Epithelial cell of prostate (primary cell): ENCODE data around the gene FAAP20.

Experiments used
- DNase-seq: peaks from one replicate; pipeline ENCODE4 v3.0.0-alpha.2; 2011; ENCODE audit warnings: low read depth, low spot score
- H3K27ac ChIP-seq: fragments of 450-650 bp; 2 replicates; pipeline ENCODE4 v1.5.1; 2017; ENCODE audit warnings: mild to moderate bottlenecking

FAAP20 gene

GRCh38 chr1:2212532-2213491 lies 18.2 kb upstream of the FAAP20 start:
- peak overlapping the region; percentile 63 for H3K27ac ChIP-seq
- DNase-seq: no peak

DNA sequence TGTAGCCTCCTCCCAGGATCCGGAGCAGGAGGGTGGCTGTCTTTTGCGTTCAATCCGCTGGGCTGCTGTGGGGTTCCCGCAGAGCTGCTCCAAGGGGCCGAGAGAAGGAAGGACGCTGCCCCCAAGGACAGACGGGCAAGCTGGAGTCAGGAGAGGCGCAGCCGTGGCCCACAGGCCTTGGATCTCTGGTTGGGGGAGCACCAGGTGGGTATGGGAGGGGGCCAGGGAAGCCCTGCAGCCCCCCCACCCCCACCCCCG lies 17.6 kb upstream of the FAAP20 start:
- peak overlapping the region; percentile 63 for H3K27ac ChIP-seq
- DNase-seq: no peak

DNA sequence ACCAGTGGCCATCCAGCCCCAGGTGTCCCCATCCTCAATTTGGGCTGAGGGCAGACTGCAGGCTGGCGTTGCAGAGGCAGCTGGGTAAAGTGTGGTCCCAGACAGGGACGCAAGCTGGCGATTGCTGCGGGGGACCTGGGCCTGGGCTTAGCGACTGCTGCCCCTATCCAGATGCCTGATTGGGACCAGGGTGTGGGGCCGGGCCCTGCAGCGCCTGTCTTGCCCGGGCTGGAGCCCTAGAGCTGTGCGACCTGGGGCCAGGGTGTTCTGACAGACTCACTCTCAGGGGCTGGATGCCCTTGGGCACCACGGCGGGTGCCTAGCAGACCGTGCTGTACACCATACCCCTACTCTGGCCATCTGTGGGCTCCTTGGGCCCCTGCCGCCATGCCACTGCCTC lies 16.2 kb upstream of the FAAP20 start:
- no peak for DNase-seq
- H3K27ac ChIP-seq: no peak overlapping the region

DNA sequence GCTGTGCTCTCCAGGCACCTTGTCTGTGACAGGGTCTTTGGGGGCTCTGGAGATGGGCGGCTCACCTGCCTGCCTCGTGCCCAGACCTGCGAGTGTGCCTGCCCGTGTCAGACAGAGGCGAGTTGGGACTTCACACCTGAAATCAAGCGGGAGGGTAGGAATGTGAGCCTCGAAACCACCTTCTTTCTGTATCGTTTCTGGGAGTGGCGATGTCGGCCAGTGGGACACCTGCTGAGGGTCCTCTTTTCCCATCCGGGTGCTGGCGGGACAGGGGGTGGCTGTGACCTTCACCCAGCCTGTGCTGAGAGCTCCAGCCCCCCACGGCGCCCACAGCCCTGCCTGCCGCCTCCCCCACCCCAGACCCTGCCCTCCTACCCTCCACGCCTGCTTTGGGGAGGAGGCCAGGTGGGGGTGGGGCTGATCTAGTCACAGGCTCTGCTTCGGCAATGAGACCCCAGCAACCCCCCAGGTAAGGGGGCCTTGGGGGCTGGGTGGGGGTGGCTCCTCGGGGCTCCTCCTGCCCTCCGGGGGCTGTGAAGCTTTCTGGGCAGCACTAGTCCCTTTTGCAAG lies 15.6 kb upstream of the FAAP20 start:
- DNase-seq: no peak
- no peak overlapping the region for H3K27ac ChIP-seq

DNA sequence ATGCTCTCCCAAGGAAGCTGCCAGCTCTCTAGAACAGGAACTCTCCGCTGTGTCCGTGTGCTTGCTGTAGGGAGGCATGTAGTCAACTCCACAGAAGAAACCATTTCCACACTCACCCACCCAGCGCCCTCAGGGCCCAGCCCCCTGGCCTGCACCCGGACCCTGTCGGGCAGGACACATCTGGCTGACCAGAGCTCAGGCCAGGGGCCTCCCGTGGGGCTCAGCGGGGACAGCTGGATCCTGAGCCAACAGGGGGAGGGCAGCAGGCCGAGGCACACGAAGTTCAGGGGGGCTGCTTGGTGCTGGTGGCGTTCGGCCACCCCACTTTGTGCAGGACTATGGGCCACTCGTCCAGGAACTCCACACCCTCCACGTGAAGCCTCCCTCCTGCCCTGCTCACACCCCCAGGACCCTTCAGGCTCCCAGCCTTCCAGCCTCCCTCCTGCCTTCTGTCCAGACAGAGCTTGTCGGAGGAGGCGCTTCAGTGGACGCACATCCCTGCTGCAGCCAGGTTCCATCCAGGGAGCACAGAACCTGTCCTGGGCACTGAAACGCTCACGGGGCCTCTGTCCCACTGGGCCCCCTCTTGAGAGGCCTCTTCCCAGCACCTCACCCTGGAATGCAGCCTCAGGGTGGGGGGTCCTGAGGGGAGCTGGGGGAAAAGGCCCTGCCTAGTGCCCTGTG lies 15.0 kb upstream of the FAAP20 start:
- no peak overlapping the region for H3K27ac ChIP-seq
- DNase-seq: no peak

DNA sequence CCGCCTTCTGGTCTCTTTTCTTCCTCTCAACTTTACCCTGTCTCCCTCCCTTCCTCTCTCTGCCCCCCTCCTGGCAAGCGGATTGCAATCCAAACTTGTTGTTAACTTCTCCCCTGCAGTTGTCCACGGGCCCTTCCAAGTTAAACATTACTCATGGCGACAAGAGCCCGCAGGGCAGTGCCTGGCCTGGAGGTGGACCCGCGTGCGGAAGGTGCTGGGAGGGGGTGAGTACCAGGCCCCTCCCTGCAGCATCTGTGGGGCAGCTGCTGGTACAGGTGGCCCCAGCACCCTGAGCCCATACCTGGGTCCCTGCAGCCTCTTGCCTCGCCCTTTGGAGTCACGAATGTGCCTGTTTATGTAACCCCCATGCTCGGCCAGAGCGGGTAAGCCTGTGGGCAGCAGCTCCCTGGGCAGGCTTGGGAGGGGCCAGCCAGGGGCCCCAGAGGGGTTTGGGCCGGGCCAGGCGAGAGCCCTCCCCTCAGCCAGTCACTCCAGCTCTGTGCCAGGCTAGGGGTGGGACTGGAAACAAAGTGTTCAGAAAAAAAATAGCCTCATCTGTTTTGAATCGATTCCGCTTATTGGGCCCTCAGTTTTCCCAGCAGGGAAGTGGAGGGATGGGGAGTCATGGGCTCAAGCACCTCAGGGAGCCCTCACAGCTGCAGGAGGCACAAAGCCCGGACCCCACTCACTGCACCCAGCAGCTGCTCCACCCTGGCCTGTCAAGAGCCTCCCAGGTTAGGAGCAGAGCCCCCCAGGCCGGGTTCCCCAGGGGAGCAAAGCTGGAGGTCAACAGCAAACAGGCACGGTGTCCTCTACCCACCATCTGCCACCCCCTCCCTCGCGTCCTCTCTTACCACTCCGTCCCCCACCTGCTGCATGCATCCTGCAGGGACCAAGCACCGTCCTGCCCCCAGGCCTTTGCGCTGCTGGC lies 14.0 kb upstream of the FAAP20 start:
- H3K27ac ChIP-seq: no peak overlapping the region
- DNase-seq: no peak

DNA sequence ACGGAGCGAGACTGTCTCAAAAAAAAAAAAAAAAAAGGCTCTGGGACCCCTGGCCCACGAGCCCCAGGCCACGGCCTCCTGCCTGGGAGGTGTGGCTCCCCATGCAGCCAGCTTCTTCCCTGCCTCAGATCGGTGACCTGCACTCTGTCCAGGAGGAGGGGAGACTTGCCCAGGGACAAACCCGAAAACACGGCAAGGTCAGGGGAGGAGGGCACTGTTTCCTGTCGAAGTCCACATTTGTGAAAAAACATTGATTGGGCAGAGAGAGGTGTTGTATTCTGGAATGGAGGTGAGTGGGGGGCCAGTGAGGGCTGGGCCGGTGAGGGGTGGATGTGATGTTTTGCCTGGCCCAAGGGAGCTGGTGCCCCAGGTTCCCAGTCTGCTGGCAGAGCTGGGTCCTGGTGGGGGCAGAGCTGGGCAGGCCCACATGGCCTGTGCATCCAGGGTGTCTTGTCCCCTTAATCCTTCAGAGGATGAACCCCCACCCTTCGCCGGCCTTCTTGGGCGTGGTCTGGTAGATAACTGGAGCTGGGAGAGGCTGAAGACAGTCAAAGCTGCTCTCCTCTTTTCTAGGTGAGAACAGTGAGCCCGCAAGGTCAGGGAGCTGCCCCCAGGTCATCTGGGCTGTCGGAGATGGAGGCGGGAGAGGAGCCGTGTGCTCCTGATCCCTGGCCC lies 12.4 kb upstream of the FAAP20 start:
- H3K27ac ChIP-seq: no peak overlapping the region
- DNase-seq: no peak

DNA sequence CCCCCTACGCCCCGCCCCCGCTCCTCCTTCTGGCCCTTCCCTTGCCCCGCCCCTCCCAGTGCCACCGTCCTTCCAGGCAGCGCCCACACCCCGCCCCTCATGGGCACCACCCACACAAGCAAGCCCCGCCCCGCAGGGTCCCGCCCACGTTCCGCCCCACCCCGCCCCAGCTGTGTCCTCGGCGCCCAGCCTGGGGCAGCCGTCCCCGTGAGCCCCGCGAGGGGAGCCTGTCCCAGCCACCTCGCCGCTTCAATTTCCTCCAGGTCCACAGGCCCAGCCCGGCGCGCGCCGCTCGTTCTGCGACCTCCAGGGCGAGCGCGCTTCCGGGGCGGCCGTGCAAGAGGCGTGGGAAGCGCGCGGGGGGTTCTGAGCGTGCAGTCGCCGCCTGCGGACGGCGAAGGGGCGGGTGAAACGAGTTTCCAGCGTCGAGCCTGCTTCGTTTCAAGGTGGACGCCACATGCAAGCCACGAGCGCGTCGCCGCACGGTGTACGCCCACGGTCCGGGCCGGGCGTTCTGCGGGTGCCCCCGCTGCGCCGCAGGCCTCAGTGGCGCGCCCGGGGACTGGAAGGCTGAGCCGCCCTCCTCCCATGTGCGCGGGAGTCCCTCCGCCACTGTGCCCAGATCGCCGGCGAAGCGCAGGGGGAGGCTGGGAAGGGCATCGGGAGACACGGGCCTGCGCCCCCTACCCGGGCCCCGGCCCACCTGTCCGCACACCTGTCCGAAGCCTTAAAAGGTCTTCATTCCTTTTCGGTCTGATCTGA lies 10.8 kb upstream of the FAAP20 start:
- no peak for DNase-seq
- no peak overlapping the region for H3K27ac ChIP-seq

GRCh38 chr1:2204415-2205190 lies 10.0 kb upstream of the FAAP20 start:
- no peak for DNase-seq
- H3K27ac ChIP-seq: no peak overlapping the region

GRCh38 chr1:2203671-2204414 lies 9.3 kb upstream of the FAAP20 start:
- DNase-seq: no peak
- H3K27ac ChIP-seq: no peak overlapping the region

DNA sequence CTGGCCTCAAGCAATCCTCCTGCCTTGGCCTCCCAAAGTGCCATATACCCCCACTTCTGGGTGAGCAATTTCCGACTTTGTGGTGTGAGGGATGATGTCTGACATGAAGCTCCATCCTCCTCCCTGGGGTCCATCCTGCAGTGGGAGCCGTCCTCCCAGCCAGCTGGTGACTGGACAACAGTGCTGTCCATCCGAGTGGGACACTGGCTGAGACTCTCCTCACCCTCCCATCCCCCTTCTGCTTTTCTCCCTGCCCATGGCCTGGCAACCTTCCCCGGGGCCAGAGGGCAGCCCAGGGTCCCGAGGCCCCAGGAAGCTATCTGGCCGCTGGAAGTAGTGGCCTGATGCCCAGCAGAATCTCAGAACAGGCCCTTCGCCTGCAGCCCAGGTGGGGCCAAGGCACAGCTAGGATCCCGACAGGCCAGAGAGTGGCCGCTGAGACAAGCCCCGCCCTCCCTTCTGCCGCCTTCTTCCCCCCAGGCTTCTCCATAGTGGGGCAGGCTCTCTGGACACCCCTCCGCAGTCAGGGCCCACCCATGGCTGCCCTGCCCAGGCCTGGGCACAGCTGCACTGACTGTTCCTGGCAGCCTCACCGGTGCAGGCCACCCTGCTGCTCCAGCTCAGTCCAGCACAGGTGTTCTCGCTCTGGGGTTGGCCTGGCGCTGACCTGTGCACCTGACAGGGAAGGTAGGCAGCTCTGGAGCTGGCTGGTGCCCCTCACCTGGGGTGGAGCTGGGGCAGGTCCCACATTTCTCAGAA lies 8.4 kb upstream of the FAAP20 start:
- no peak for DNase-seq
- no peak overlapping the region for H3K27ac ChIP-seq

DNA sequence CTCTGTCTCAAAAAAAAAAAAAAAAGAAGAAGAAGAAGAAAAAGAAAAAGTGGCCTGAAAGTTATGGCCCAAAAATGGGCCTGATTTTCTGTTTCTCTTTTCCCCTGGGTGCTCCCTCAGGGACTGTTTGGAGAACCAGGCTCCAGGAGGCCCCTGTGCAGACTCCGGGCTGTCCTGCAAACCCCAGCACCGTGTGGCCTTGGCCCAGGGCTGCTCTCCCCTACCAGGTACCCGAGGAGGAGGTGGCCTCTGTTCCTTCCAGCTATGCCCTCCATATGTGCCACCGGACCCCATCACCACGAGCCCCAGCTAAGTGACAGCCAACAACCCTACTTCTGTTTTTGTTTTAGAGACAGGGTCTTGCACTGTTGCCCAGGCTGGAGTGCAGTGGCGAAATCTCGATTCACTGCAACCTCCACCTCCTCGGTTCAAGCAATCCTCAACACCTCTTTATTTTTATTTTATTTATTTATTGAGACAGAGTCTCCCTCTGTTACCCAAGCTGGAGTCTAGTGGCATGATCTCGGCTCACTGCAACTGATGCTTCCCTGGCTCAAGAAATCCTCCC lies 7.5 kb upstream of the FAAP20 start:
- no peak for DNase-seq
- no peak overlapping the region for H3K27ac ChIP-seq

DNA sequence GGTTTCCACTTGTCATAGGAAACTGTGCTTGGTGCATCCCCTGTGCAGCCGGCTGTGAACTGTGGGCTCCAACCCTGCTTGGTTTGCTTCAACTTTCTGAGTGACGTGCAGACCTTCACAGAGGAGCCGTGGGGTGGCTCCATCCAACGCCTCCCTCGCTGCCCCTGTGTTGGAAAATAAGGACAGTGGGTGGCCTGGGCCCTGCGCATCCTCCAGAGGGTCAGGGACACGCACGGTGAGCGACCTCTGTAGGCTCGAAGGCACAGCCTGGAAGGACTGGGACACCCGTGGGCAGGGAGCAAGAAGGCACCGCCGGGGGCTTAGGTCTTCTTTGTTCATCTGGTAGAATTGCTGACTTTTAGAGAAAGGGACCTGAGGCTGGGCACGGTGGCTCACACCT lies 6.5 kb upstream of the FAAP20 start:
- DNase-seq: no peak
- no peak overlapping the region for H3K27ac ChIP-seq

GRCh38 chr1:2200308-2200943 lies 5.9 kb upstream of the FAAP20 start:
- no peak overlapping the region for H3K27ac ChIP-seq
- no peak for DNase-seq

GRCh38 chr1:2199042-2199810 lies 4.7 kb upstream of the FAAP20 start:
- peak overlapping the region; percentile 52 for H3K27ac ChIP-seq

GRCh38 chr1:2198571-2198970 lies 4.0 kb upstream of the FAAP20 start:
- H3K27ac ChIP-seq: peak overlapping the region; percentile 52
- no peak for DNase-seq

More at GRCh38 chr1:2199042-2199810, 4.7 kb upstream of the FAAP20 start:
- DNase-seq: no peak
